ENCODE results near the gene SH3TC1.

DNA sequence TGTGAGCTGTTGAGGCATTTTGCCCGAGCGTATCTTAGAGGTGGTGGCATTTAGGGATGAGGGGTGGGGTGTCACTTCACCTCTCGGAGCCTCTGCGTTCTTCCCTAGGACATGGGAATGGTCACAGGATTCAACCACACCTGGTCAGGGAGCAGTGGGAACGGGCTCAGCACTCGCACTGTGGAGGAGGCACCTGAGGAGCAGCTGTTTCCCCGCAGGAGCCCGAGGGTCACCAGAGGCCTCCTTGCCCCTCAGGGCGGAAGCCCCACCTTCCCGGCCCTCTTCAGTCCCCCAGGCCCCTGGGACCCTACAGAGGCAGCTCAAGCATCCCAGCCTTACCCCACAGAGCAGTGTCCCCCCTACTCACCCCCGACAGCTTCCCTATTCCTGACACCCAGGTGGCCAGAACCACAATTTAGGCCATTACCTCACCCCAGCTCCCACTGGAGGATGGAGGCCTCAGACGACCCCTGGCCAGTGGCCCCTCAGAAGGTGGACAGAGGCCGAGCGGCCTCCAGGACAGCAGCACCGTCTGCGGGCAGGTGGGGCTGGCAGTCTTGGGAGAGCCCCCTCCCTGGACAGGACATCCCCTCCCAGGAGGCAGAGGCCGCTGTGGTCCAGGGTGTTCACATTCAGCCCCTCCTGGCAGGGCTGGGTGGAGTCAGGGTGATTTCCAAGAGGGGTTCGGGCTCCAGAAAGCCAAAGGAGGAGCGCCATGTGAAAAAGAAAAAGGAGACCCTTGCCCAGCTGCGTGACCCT, 66.3 kb downstream of the SH3TC1 start:
- no peak for TF ChIP-seq POLR2AphosphoS5 (IDR thresholded peaks at IDR 0.05; ENCODE audit: borderline replicate concordance, low read depth, low read length)
- TF ChIP-seq EZH2 (IDR thresholded peaks at IDR 0.05) = no peak
- no peak for TF ChIP-seq FOXP2 (optimal IDR thresholded peaks at IDR 0.05; ENCODE audit: control extremely low read depth, extremely low read length, insufficient read depth)
